ENCODE data around the gene UBE2D4.
"Not testable (repeated sequence)": the region's sequence is repeated elsewhere in the genome, so short reads cannot be mapped to it uniquely, and the experiment has no call there.

- TF ChIP-seq CTCF (IDR thresholded peaks at IDR 0.05; ENCODE audit: borderline replicate concordance, extremely low read depth, low read length, poor library complexity, severe bottlenecking); EZH2 (IDR thresholded peaks at IDR 0.05; ENCODE audit: borderline replicate concordance, low read depth, low read length, severe bottlenecking): not testable (repeated sequence)
These were observed 61.2 kb downstream of the UBE2D4 start for GRCh38 chr7:43987476-43987875.

Measured in DND-41 (cell line).